Activated CD4-positive, alpha-beta memory T cell treated with anti-CD3 and anti-CD28 coated beads for 36 hours (primary cell): Measurements from ENCODE around the gene FBLN7. TPM values are rescaled to one million over a fixed set of nuclear protein-coding genes. Genes with fewer than 3 reads are reported as not detected.
A peak's percentile ranks its signal among the peaks of the same experiment; 100 is the strongest.

Experiments used
- CTCF ChIA-PET: fragments of 350-600 bp; sonication (Branson Sonifier 250); formaldehyde crosslinking; loops from one replicate; lab custom pipeline; 2021; ENCODE audit warnings: antibody characterized with exemption, inconsistent platforms; lab: Charles Lee
- POLR2A ChIA-PET: fragments of 350-600 bp; sonication (Branson Sonifier 250); formaldehyde crosslinking; loops from one replicate; lab custom pipeline; 2021; ENCODE audit warnings: antibody characterized with exemption; lab: Charles Lee
- DNase-seq: peaks from one replicate; pipeline ENCODE4 v3.0.0-alpha.2; 2020
- H3K27ac Mint-ChIP-seq: one replicate; pipeline ENCODE4 v1.8.0; 2021; ENCODE audit warnings: mixed read lengths
- H3K27me3 Mint-ChIP-seq: one replicate; pipeline ENCODE4 v1.8.0; 2021; ENCODE audit warnings: mixed read lengths
- H3K36me3 Mint-ChIP-seq: one replicate; pipeline ENCODE4 v1.8.0; 2021; ENCODE audit warnings: mixed read lengths
- H3K4me1 Mint-ChIP-seq: one replicate; pipeline ENCODE4 v1.8.0; 2021; ENCODE audit warnings: low read depth, mixed read lengths
- H3K4me3 Mint-ChIP-seq: one replicate; pipeline ENCODE4 v1.8.0; 2021; ENCODE audit warnings: mild to moderate bottlenecking, mixed read lengths
- H3K9me3 Mint-ChIP-seq: one replicate; pipeline ENCODE4 v1.8.0; 2021; ENCODE audit warnings: mixed read lengths
- intact Hi-C: fragments of 100-400 bp; cut with micrococcal nuclease; formaldehyde crosslinking; loops from one replicate; pipeline ENCODE4 v1.15.1; 2023
- total RNA-seq, 2 experiments: library from RNA; stranded (reverse); gene quantifications; one replicate each; pipeline ENCODE4 v1.2.3, GENCODE V29; 2021

FBLN7 gene
- total RNA-seq, 2 experiments from 2014 or later = 38.9 to 40.2 TPM

GRCh38 chr2:112152476-112153178, 14.4 kb downstream of the FBLN7 start:
- POLR2A ChIA-PET = no interaction called here
- H3K9me3 Mint-ChIP-seq = no peaks in the 10 kb centered on the region
- H3K4me3 Mint-ChIP-seq = no peak overlapping the region
- H3K27me3 Mint-ChIP-seq = no peaks in the 10 kb centered on the region
- no peaks in the 10 kb centered on the region for H3K36me3 Mint-ChIP-seq
- peak; percentile 6 for DNase-seq
- peaks cover 47% of the 10 kb centered on the region for H3K4me1 Mint-ChIP-seq
- intact Hi-C loops = no loop called here
- CTCF ChIA-PET = no interaction called here
- no peak overlapping the region for H3K27ac Mint-ChIP-seq

GRCh38 chr2:112153179-112153490, 14.9 kb downstream of the FBLN7 start:
- CTCF ChIA-PET = no interaction called here
- Mint-ChIP-seq H3K27ac (no peak overlapping the region), H3K4me1 (peaks cover 48% of the 10 kb centered on the region), H3K27me3 (no peaks in the 10 kb centered on the region), H3K4me3 (no peak overlapping the region), H3K9me3 (no peaks in the 10 kb centered on the region), H3K36me3 (no peaks in the 10 kb centered on the region)
- POLR2A ChIA-PET = no interaction called here
- intact Hi-C loops = no loop called here
- DNase-seq = peak; percentile 8

GRCh38 chr2:112153501-112153900, 15.3 kb downstream of the FBLN7 start:
- ChIA-PET POLR2A (no interaction called here), CTCF (no interaction called here)
- Mint-ChIP-seq H3K4me3 (no peak overlapping the region), H3K9me3 (no peaks in the 10 kb centered on the region), H3K36me3 (no peaks in the 10 kb centered on the region), H3K4me1 (peaks cover 48% of the 10 kb centered on the region), H3K27me3 (no peaks in the 10 kb centered on the region), H3K27ac (peak overlapping the region; percentile 40)
- intact Hi-C loops = no loop called here
- DNase-seq = peak; percentile 7

GRCh38 chr2:112154246-112155117, 16.3 kb downstream of the FBLN7 start:
- H3K27me3 Mint-ChIP-seq = no peaks in the 10 kb centered on the region
- DNase-seq = peak; percentile 67
- POLR2A ChIA-PET = interaction anchor here (1.7 to 2.5 kb wide), 3 partner anchors 17 to 34 kb away, joined by 4 to 12 read pairs (median 4); partner anchors contain the start of gene FBLN7
- H3K4me3 Mint-ChIP-seq = no peak overlapping the region
- intact Hi-C loops = loop anchor here (2.0 kb wide), 1 partner anchor 34 kb away; no protein-coding TSS in a partner anchor
- H3K27ac Mint-ChIP-seq = peak overlapping the region; percentile 82
- no peaks in the 10 kb centered on the region for H3K9me3 Mint-ChIP-seq
- H3K36me3 Mint-ChIP-seq = no peaks in the 10 kb centered on the region
- peaks cover 48% of the 10 kb centered on the region for H3K4me1 Mint-ChIP-seq
- CTCF ChIA-PET = interaction anchor here (1.1 to 1.8 kb wide), 2 partner anchors 27 to 31 kb away, joined by 3 to 5 read pairs; no protein-coding TSS in a partner anchor

GRCh38 chr2:112155331-112156151, 17.4 kb downstream of the FBLN7 start:
- Mint-ChIP-seq H3K36me3 (no peaks in the 10 kb centered on the region), H3K9me3 (no peaks in the 10 kb centered on the region), H3K27ac (peak overlapping the region; percentile 82), H3K4me3 (peak overlapping the region; percentile 59), H3K4me1 (peaks cover 51% of the 10 kb centered on the region), H3K27me3 (no peaks in the 10 kb centered on the region)
- ChIA-PET CTCF (interaction anchor here (1.0 to 1.8 kb wide), 4 partner anchors 26 to 268 kb away, joined by 3 to 5 read pairs (median 4); no protein-coding TSS in a partner anchor), POLR2A (interaction anchor here (1.7 to 2.5 kb wide), 3 partner anchors 18 to 33 kb away, joined by 4 to 12 read pairs (median 4); partner anchors contain the start of gene FBLN7)
- intact Hi-C loops = loop anchor here (2.0 kb wide), 1 partner anchor 33 kb away; no protein-coding TSS in a partner anchor
- DNase-seq = peak; percentile 72

- H3K4me3 Mint-ChIP-seq = peak overlapping the region; percentile 59
- H3K9me3 Mint-ChIP-seq = no peaks in the 10 kb centered on the region
- POLR2A ChIA-PET = interaction anchor here (1.7 to 2.5 kb wide), 3 partner anchors 19 to 32 kb away, joined by 4 to 12 read pairs (median 4); partner anchors contain the start of gene FBLN7
- no peaks in the 10 kb centered on the region for H3K36me3 Mint-ChIP-seq
- peak overlapping the region; percentile 82 for H3K27ac Mint-ChIP-seq
- intact Hi-C loops = no loop called here
- CTCF ChIA-PET = interaction anchor here (1.0 to 1.3 kb wide), 2 partner anchors 34 to 269 kb away, joined by 3 to 5 read pairs; no protein-coding TSS in a partner anchor
- DNase-seq = peak; percentile 76
- H3K27me3 Mint-ChIP-seq = no peaks in the 10 kb centered on the region
- H3K4me1 Mint-ChIP-seq = peaks cover 51% of the 10 kb centered on the region
Measured at GRCh38 chr2:112156152-112156986, 18.2 kb downstream of the FBLN7 start.

- intact Hi-C loops = no loop called here
- Mint-ChIP-seq H3K9me3 (no peaks in the 10 kb centered on the region), H3K36me3 (no peaks in the 10 kb centered on the region), H3K4me3 (peak overlapping the region; percentile 37), H3K4me1 (peaks cover 51% of the 10 kb centered on the region), H3K27me3 (no peaks in the 10 kb centered on the region), H3K27ac (peak overlapping the region; percentile 75)
- ChIA-PET CTCF (no interaction called here), POLR2A (no interaction called here)
- DNase-seq = peak; percentile 39
Measured at GRCh38 chr2:112157472-112157871, 19.3 kb downstream of the FBLN7 start.

GRCh38 chr2:112159454-112159921, 21.3 kb downstream of the FBLN7 start:
- Mint-ChIP-seq H3K4me1 (peaks cover 34% of the 10 kb centered on the region), H3K4me3 (no peak overlapping the region), H3K9me3 (no peaks in the 10 kb centered on the region), H3K36me3 (no peaks in the 10 kb centered on the region), H3K27ac (no peak overlapping the region), H3K27me3 (no peaks in the 10 kb centered on the region)
- ChIA-PET POLR2A (no interaction called here), CTCF (no interaction called here)
- intact Hi-C loops = no loop called here
- DNase-seq = peak; percentile 6

- intact Hi-C loops = no loop called here
- Mint-ChIP-seq H3K27me3 (no peaks in the 10 kb centered on the region), H3K36me3 (no peaks in the 10 kb centered on the region), H3K9me3 (no peaks in the 10 kb centered on the region), H3K4me3 (no peak overlapping the region), H3K4me1 (peaks cover 23% of the 10 kb centered on the region), H3K27ac (no peak overlapping the region)
- CTCF ChIA-PET = no interaction called here
- POLR2A ChIA-PET = no interaction called here
- peak; percentile 7 for DNase-seq
Measured at GRCh38 chr2:112160283-112161250, 22.4 kb downstream of the FBLN7 start.

- POLR2A ChIA-PET = no interaction called here
- H3K4me3 Mint-ChIP-seq = no peak overlapping the region
- H3K27me3 Mint-ChIP-seq = no peaks in the 10 kb centered on the region
- H3K4me1 Mint-ChIP-seq = peaks cover 18% of the 10 kb centered on the region
- CTCF ChIA-PET = no interaction called here
- no peaks in the 10 kb centered on the region for H3K36me3 Mint-ChIP-seq
- H3K9me3 Mint-ChIP-seq = no peaks in the 10 kb centered on the region
- peak; percentile 3 for DNase-seq
- no peak overlapping the region for H3K27ac Mint-ChIP-seq
- intact Hi-C loops = no loop called here
Measured at GRCh38 chr2:112161431-112162145, 23.4 kb downstream of the FBLN7 start.
